HL-60/S4 (cell line): ENCODE results near the gene CLK4.

Experiments
- in situ Hi-C: fragments of 300-500 bp; cut with MboI; formaldehyde crosslinking; loops from 2 replicates; pipeline ENCODE4 v1.14.3; 2022; ENCODE audit warnings: low sequenced_read_pairs

The CLK4 gene

GRCh38 chr5:178555005-178555404, 71.8 kb downstream of the CLK4 start:
- in situ Hi-C loops: loop anchor here (10.0 kb wide), 1 partner anchor 260 kb away; no protein-coding TSS in a partner anchor

GRCh38 chr5:178554311-178554710, 72.5 kb downstream of the CLK4 start:
- in situ Hi-C loops: loop anchor here (10.0 kb wide), 1 partner anchor 260 kb away; no protein-coding TSS in a partner anchor

GRCh38 chr5:178553517-178553916, 73.3 kb downstream of the CLK4 start:
- in situ Hi-C loops: loop anchor here (10.0 kb wide), 1 partner anchor 259 kb away; no protein-coding TSS in a partner anchor
